22Rv1 (cell line): ENCODE data around the gene ITIH4.

Source experiments
- H3K27ac ChIP-seq: fragments of 450-650 bp; 2 replicates; pipeline ENCODE4 v1.5.1; 2017
- CTCF ChIP-seq: fragments of 450-650 bp; IDR thresholded peaks from 2 replicates; pipeline ENCODE4 v1.5.1; 2017; ENCODE audit warnings: mild to moderate bottlenecking
- ZFX ChIP-seq: fragments of 450-650 bp; IDR thresholded peaks from 2 replicates; pipeline ENCODE4 v1.6.1; 2017; ENCODE audit warnings: antibody characterized with exemption, borderline replicate concordance

The ITIH4 gene

GRCh38 chr3:52789746-52790040, 40.8 kb downstream of the ITIH4 start:
- H3K27ac ChIP-seq: no peak overlapping the region
- TF ChIP-seq ZFX: no peak
- TF ChIP-seq CTCF: no peak

GRCh38 chr3:52788890-52789745, 41.4 kb downstream of the ITIH4 start:
- TF ChIP-seq CTCF (no peak), ZFX (no peak)
- H3K27ac ChIP-seq: no peak overlapping the region

- no peak overlapping the region for H3K27ac ChIP-seq
- no peak for TF ChIP-seq CTCF
- no peak for TF ChIP-seq ZFX
These were observed 42.5 kb downstream of the ITIH4 start for GRCh38 chr3:52787672-52788625.

GRCh38 chr3:52787246-52787645, 43.2 kb downstream of the ITIH4 start:
- TF ChIP-seq CTCF (no peak), ZFX (no peak)
- H3K27ac ChIP-seq: no peak overlapping the region

GRCh38 chr3:52786330-52787215, 43.9 kb downstream of the ITIH4 start:
- H3K27ac ChIP-seq: no peak overlapping the region
- TF ChIP-seq CTCF (no peak), ZFX (no peak)

GRCh38 chr3:52784931-52785590, 45.4 kb downstream of the ITIH4 start:
- H3K27ac ChIP-seq: no peak overlapping the region
- TF ChIP-seq ZFX (no peak), CTCF (no peak)
